Chondrocyte (in vitro differentiated cells): Measurements from ENCODE around the gene LIMK2. TPM values are rescaled to one million over a fixed set of nuclear protein-coding genes. Genes with fewer than 3 reads are reported as not detected.
A peak's percentile ranks its signal among the peaks of the same experiment; 100 is the strongest.

Experiments used
- DNase-seq: peaks from one replicate; pipeline ENCODE4 v3.0.0; 2021; ENCODE audit warnings: mixed read lengths, low spot score
- H3K27ac Mint-ChIP-seq: one replicate; pipeline ENCODE4 v1.8.0; 2021; ENCODE audit warnings: mild to moderate bottlenecking, moderate library complexity, mixed read lengths; ENCODE audit not compliant: unreplicated experiment
- H3K27me3 Mint-ChIP-seq: 2 replicates; pipeline ENCODE4 v1.8.0; 2021; ENCODE audit warnings: low read depth, mixed read lengths
- H3K36me3 Mint-ChIP-seq: 2 replicates; pipeline ENCODE4 v1.8.0; 2021; ENCODE audit warnings: low read depth, mixed read lengths
- H3K4me1 Mint-ChIP-seq: 2 replicates; pipeline ENCODE4 v1.8.0; 2021; ENCODE audit warnings: low read depth, mild to moderate bottlenecking, mixed read lengths
- H3K4me3 Mint-ChIP-seq: one replicate; pipeline ENCODE4 v1.8.0; 2021; ENCODE audit warnings: mild to moderate bottlenecking, moderate library complexity, mixed read lengths; ENCODE audit not compliant: unreplicated experiment
- H3K9me3 Mint-ChIP-seq: 2 replicates; pipeline ENCODE4 v1.8.0; 2021; ENCODE audit warnings: low read depth, mixed read lengths
- CTCF ChIP-seq: fragments of 200-600 bp; sonication (generic); IDR thresholded peaks from 2 replicates; pipeline ENCODE4 v1.5.0; 2021; ENCODE audit warnings: antibody characterized with exemption, mild to moderate bottlenecking, moderate library complexity
- total RNA-seq: library from RNA; stranded (reverse); gene quantifications from 3 replicates; pipeline ENCODE4 v1.2.1, GENCODE V29; 2021

Gene LIMK2
- total RNA-seq, 1 donor from 2014 or later = 58.6 TPM

GRCh38 chr22:31284281-31285155, 72.4 kb downstream of the LIMK2 start:
- Mint-ChIP-seq H3K27me3 (no peaks in the 10 kb centered on the region), H3K4me3 (no peak overlapping the region), H3K27ac (no peak overlapping the region), H3K4me1 (no peaks in the 10 kb centered on the region), H3K9me3 (no peaks in the 10 kb centered on the region), H3K36me3 (peaks cover 6% of the 10 kb centered on the region)
- no peak for DNase-seq
- TF ChIP-seq CTCF = no peak

DNA sequence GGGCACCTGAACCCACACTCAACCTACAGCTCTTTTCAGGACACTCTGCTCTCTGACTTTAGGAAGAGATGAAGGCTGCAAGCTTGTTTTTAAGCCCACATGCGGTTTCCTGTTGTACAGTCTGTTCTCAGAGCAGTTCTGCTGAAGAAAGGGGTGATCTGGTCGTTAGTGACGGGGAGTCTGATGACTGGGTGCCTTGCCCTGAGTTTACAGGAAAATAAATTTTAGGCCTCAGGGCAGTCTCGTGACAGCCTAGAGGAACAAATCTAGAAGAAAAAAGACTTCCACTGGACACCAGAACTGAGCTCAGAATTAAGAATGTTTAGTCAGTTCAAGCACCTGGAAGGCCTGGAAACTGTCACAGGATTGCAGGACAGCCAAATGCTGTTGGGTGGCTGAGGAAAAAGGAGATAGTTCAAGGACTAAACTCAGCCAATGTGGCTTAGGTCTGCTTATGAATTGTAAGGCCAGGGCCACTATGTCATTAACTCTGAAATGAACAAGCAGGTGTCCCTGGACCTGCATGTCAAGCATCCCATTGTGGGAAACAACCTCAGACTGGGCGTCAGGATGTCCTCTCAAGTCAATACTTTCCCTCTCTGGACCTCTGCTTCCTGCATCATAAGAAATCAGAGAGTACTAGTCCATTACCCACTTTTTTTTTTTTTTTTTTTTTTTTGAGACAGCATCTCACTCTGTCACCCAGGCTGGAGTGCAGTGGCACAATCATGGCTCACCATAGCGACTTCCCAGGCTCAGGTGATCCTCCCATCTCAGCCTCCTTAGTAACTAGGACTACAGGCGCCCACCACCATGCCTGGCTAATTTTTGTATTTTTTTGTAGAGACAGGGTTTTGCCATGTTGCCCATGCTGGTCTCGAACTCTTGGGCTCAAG, 74.5 kb downstream of the LIMK2 start:
- Mint-ChIP-seq H3K27ac (no peak overlapping the region), H3K9me3 (no peaks in the 10 kb centered on the region), H3K27me3 (no peaks in the 10 kb centered on the region), H3K36me3 (peaks cover 4% of the 10 kb centered on the region), H3K4me1 (peaks cover 12% of the 10 kb centered on the region), H3K4me3 (no peak overlapping the region)
- DNase-seq = peak; percentile 5
- TF ChIP-seq CTCF = no peak

DNA sequence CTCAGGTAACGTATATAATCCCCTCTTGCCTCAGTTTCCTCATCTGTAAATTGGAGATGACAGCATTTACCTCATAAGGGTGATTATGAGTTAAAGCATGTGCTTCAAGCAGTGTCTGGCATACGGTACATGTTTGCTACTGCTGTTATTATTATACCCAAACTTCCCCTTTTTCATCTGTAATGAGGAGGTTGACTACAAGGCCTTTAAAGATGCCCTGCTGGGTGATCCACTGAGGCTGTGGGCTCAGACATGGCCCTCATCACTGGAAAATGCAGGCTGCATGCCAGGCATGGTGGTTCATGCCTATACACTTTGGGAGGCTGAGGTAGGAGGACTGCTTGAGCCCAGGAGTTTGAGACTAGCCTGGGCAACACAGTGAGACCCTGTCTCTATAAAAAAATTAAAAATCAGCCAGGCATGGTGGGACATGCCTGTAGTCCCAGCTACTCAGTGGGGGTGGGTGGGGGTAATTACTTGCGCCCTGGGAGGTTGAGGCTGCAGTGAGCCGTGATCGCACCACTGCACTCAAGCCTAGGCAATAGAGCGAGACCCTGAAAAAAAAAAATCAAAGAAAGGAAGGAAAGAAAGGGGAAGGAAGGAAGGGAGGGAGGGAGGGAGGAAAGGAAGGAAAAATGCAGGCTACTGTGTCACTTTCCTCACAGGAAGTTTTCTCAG, 75.9 kb downstream of the LIMK2 start:
- peaks cover 25% of the 10 kb centered on the region for H3K4me1 Mint-ChIP-seq
- no peaks in the 10 kb centered on the region for H3K9me3 Mint-ChIP-seq
- H3K36me3 Mint-ChIP-seq = peaks cover 3% of the 10 kb centered on the region
- no peak overlapping the region for H3K27ac Mint-ChIP-seq
- no peak for DNase-seq
- H3K27me3 Mint-ChIP-seq = no peaks in the 10 kb centered on the region
- H3K4me3 Mint-ChIP-seq = no peak overlapping the region
- TF ChIP-seq CTCF = no peak

DNA sequence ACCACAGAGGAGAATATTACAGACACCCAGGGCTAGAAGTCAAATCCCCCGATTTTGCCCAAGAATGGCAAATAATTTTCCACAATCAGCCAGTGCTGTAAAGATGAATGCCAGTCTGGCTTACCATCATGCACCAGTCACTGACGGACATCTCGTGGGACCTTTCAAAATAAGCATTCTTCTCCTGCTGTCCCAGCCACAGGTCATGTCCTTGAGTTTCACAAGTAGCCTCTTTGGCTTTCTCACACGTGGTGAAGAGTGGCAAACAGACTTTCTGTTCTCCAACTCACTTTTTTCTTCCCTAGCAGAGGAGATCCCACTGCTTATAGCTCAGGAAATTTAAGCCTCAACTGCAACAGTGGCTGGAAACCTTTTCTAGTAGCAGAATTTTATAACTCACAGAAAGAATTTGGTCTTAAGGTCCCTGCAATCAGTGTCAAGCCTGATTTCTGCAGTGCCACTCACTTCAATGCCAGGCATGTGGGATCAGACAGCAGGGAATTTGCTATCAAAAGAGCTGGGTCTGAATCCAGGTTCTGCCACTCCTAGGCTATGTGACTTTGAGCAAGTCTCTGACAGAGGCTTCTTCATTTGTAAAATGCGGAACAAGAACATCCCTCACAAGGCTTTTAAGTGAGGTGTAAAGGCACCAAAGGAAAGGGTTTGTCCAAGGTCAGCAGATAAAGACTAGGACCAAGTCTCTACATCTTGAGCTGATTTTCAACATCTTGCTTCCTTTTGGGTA, 76.6 kb downstream of the LIMK2 start:
- Mint-ChIP-seq H3K9me3 (no peaks in the 10 kb centered on the region), H3K36me3 (peaks cover 3% of the 10 kb centered on the region), H3K4me1 (peaks cover 31% of the 10 kb centered on the region), H3K4me3 (no peak overlapping the region), H3K27me3 (no peaks in the 10 kb centered on the region), H3K27ac (no peak overlapping the region)
- no peak for TF ChIP-seq CTCF
- no peak for DNase-seq
